Mesendoderm (in vitro differentiated cells): ENCODE data around the gene MORC1.

Experiments used
- DNase-seq: peaks from one replicate; pipeline ENCODE4 v3.0.0; 2013
- H2AK5ac ChIP-seq: 2 replicates; pipeline ENCODE4 v1.6.1; 2013; ENCODE audit warnings: low read length, inconsistent platforms
- H2BK120ac ChIP-seq: 2 replicates; pipeline ENCODE4 v1.6.1; 2013; ENCODE audit warnings: low read depth, mild to moderate bottlenecking, low read length, moderate library complexity, mixed read lengths
- H2BK15ac ChIP-seq: replicated peaks from 2 replicates; pipeline ENCODE4 v1.6.1; 2013; ENCODE audit warnings: low read depth, mild to moderate bottlenecking, moderate library complexity
- H2BK5ac ChIP-seq: 2 replicates; pipeline ENCODE4 v1.6.1; 2013; ENCODE audit warnings: low read length, inconsistent platforms
- H3K18ac ChIP-seq: 2 replicates; pipeline ENCODE4 v1.6.1; 2013; ENCODE audit warnings: mild to moderate bottlenecking, low read length, mixed read lengths
- H3K23ac ChIP-seq: one replicate; pipeline ENCODE4 v1.6.1; 2013; ENCODE audit warnings: low read length
- H3K27ac ChIP-seq: 2 replicates; pipeline ENCODE4 v1.5.1; 2013; ENCODE audit warnings: low read depth, mild to moderate bottlenecking, inconsistent platforms, low read length, moderate library complexity
- H3K27me3 ChIP-seq: 2 replicates; pipeline ENCODE4 v1.6.1; 2013; ENCODE audit warnings: low read length, control low read depth, mild to moderate bottlenecking, inconsistent platforms; ENCODE audit not compliant: insufficient read depth, poor library complexity
- H3K36me3 ChIP-seq: 2 replicates; pipeline ENCODE4 v1.6.1; 2013; ENCODE audit warnings: low read length, inconsistent platforms; ENCODE audit not compliant: control insufficient read depth, insufficient read depth
- H3K4ac ChIP-seq: one replicate; pipeline ENCODE4 v1.6.1; 2013; ENCODE audit warnings: low read depth, mild to moderate bottlenecking, low read length, moderate library complexity
- H3K4me1 ChIP-seq: 2 replicates; pipeline ENCODE4 v1.6.1; 2013; ENCODE audit warnings: low read depth, low read length, inconsistent platforms; ENCODE audit not compliant: control insufficient read depth
- H3K4me2 ChIP-seq: 2 replicates; pipeline ENCODE4 v1.6.1; 2013; ENCODE audit warnings: low read length
- H3K4me3 ChIP-seq: 2 replicates; pipeline ENCODE4 v1.5.1; 2013; ENCODE audit warnings: mild to moderate bottlenecking, low read length
- H3K56ac ChIP-seq: one replicate; pipeline ENCODE4 v1.6.1; 2013; ENCODE audit warnings: low read length
- H3K79me1 ChIP-seq: 2 replicates; pipeline ENCODE4 v1.6.1; 2013; ENCODE audit warnings: low read length, inconsistent platforms
- H3K79me2 ChIP-seq: 2 replicates; pipeline ENCODE4 v1.6.1; 2013; ENCODE audit warnings: mild to moderate bottlenecking, low read length; ENCODE audit not compliant: control insufficient read depth, insufficient read depth
- H3K9ac ChIP-seq: 2 replicates; pipeline ENCODE4 v1.6.1; 2013; ENCODE audit warnings: low read length, inconsistent platforms
- H4K5ac ChIP-seq: one replicate; pipeline ENCODE4 v1.6.1; 2013; ENCODE audit warnings: low read length
- H4K8ac ChIP-seq: one replicate; pipeline ENCODE4 v1.6.1; 2013; ENCODE audit warnings: low read depth, mild to moderate bottlenecking, control low read depth, low read length, moderate library complexity
- WGBS: extraction: QIAGEN DNeasy Blood & Tissue Kit; methylation state at CpG from one replicate; pipeline ENCODE4 v1.1.7; 2013; ENCODE audit warnings: low lambda C conversion rate, missing lambda C conversion rate; ENCODE audit not compliant: insufficient coverage; ENCODE audit errors: extremely low coverage; 5-methylcytosine and 5-hydroxymethylcytosine counted together

MORC1 gene

GRCh38 chr3:109023656-109024254 is 94.2 kb downstream of the MORC1 start:
- no peak overlapping the region for H2BK5ac ChIP-seq
- no peak overlapping the region for H2AK5ac ChIP-seq
- H3K79me1 ChIP-seq: no peaks in the 10 kb centered on the region
- no peak overlapping the region for H3K4me2 ChIP-seq
- H3K27ac ChIP-seq: no peak overlapping the region
- no peaks in the 10 kb centered on the region for H3K79me2 ChIP-seq
- H3K18ac ChIP-seq: no peak overlapping the region
- H2BK120ac ChIP-seq: no peak overlapping the region
- no peak overlapping the region for H3K23ac ChIP-seq
- H2BK15ac ChIP-seq: no peak overlapping the region
- H4K8ac ChIP-seq: no peak overlapping the region
- H3K4ac ChIP-seq: no peak overlapping the region
- DNase-seq: peak; percentile 41
- H3K9ac ChIP-seq: no peak overlapping the region
- H3K56ac ChIP-seq: no peak overlapping the region
- H3K4me3 ChIP-seq: no peak overlapping the region
- WGBS: no CpG with 5 or more reads among the region's 3 CpGs
- no peaks in the 10 kb centered on the region for H3K27me3 ChIP-seq
- H3K36me3 ChIP-seq: no peaks in the 10 kb centered on the region
- no peaks in the 10 kb centered on the region for H3K4me1 ChIP-seq
- no peak overlapping the region for H4K5ac ChIP-seq

- H2BK15ac ChIP-seq: no peak overlapping the region
- no peak overlapping the region for H3K4me2 ChIP-seq
- H2BK5ac ChIP-seq: no peak overlapping the region
- H3K79me1 ChIP-seq: no peaks in the 10 kb centered on the region
- H3K4me3 ChIP-seq: no peak overlapping the region
- H3K27ac ChIP-seq: no peak overlapping the region
- H3K4ac ChIP-seq: no peak overlapping the region
- DNase-seq: no peak
- H3K18ac ChIP-seq: no peak overlapping the region
- H3K4me1 ChIP-seq: no peaks in the 10 kb centered on the region
- H3K27me3 ChIP-seq: no peaks in the 10 kb centered on the region
- no peak overlapping the region for H3K56ac ChIP-seq
- no peak overlapping the region for H4K8ac ChIP-seq
- no peak overlapping the region for H2BK120ac ChIP-seq
- H3K36me3 ChIP-seq: no peaks in the 10 kb centered on the region
- H3K9ac ChIP-seq: no peak overlapping the region
- WGBS: no CpG with 5 or more reads among the region's 1 CpG
- no peak overlapping the region for H3K23ac ChIP-seq
- H4K5ac ChIP-seq: no peak overlapping the region
- H3K79me2 ChIP-seq: no peaks in the 10 kb centered on the region
- no peak overlapping the region for H2AK5ac ChIP-seq
Observed at GRCh38 chr3:109023167-109023566, 94.8 kb downstream of the MORC1 start.

- Histone ChIP-seq H2BK5ac (no peak overlapping the region), H3K4me3 (no peak overlapping the region), H3K56ac (no peak overlapping the region), H4K8ac (no peak overlapping the region), H2AK5ac (no peak overlapping the region), H3K79me2 (no peaks in the 10 kb centered on the region), H2BK15ac (no peak overlapping the region), H3K27me3 (no peaks in the 10 kb centered on the region), H3K4me1 (no peaks in the 10 kb centered on the region), H3K36me3 (no peaks in the 10 kb centered on the region), H3K27ac (no peak overlapping the region), H4K5ac (no peak overlapping the region), H3K23ac (no peak overlapping the region), H3K4me2 (no peak overlapping the region), H3K18ac (no peak overlapping the region), H3K9ac (no peak overlapping the region), H3K4ac (no peak overlapping the region), H3K79me1 (no peaks in the 10 kb centered on the region), H2BK120ac (no peak overlapping the region)
- no peak for DNase-seq
- WGBS: no CpG with 5 or more reads among the region's 1 CpG
Observed at GRCh38 chr3:109021556-109021955, 96.4 kb downstream of the MORC1 start.

- Histone ChIP-seq H3K27ac (no peak overlapping the region), H3K56ac (no peak overlapping the region), H3K79me1 (no peaks in the 10 kb centered on the region), H4K5ac (no peak overlapping the region), H3K4me2 (no peak overlapping the region), H3K4me3 (no peak overlapping the region), H3K4ac (no peak overlapping the region), H3K4me1 (no peaks in the 10 kb centered on the region), H3K79me2 (no peaks in the 10 kb centered on the region), H3K27me3 (no peaks in the 10 kb centered on the region), H4K8ac (no peak overlapping the region), H2BK120ac (no peak overlapping the region), H3K23ac (no peak overlapping the region), H2BK15ac (no peak overlapping the region), H2AK5ac (no peak overlapping the region), H3K9ac (no peak overlapping the region), H3K36me3 (no peaks in the 10 kb centered on the region), H3K18ac (no peak overlapping the region), H2BK5ac (no peak overlapping the region)
- peak; percentile 41 for DNase-seq
- WGBS: no CpG with 5 or more reads among the region's 6 CpGs
Observed at GRCh38 chr3:109018828-109019227, 99.1 kb downstream of the MORC1 start.

GRCh38 chr3:109005443-109005842 is 112.5 kb downstream of the MORC1 start:
- WGBS: no CpG with 5 or more reads among the region's 3 CpGs

GRCh38 chr3:108998436-108998835 is 119.5 kb downstream of the MORC1 start:
- Histone ChIP-seq H4K8ac (no peak overlapping the region), H4K5ac (no peak overlapping the region), H3K79me2 (no peaks in the 10 kb centered on the region), H2AK5ac (no peak overlapping the region), H3K27me3 (no peaks in the 10 kb centered on the region), H3K23ac (no peak overlapping the region), H3K56ac (no peak overlapping the region), H2BK15ac (no peak overlapping the region), H3K27ac (no peak overlapping the region), H3K4me2 (no peak overlapping the region), H3K36me3 (no peaks in the 10 kb centered on the region), H3K79me1 (no peaks in the 10 kb centered on the region), H3K4ac (no peak overlapping the region), H2BK120ac (no peak overlapping the region), H3K4me3 (no peak overlapping the region), H3K9ac (no peak overlapping the region), H3K18ac (no peak overlapping the region), H2BK5ac (no peak overlapping the region), H3K4me1 (no peaks in the 10 kb centered on the region)
- WGBS: no CpG with 5 or more reads among the region's 3 CpGs
- no peak for DNase-seq

More at GRCh38 chr3:109005443-109005842, 112.5 kb downstream of the MORC1 start:
- Histone ChIP-seq H3K23ac (no peak overlapping the region), H2BK120ac (no peak overlapping the region), H3K27me3 (no peaks in the 10 kb centered on the region), H4K5ac (no peak overlapping the region), H3K36me3 (no peaks in the 10 kb centered on the region), H3K27ac (no peak overlapping the region), H3K9ac (no peak overlapping the region), H2BK5ac (no peak overlapping the region), H3K4me3 (no peak overlapping the region), H3K79me1 (no peaks in the 10 kb centered on the region), H3K4ac (no peak overlapping the region), H2BK15ac (no peak overlapping the region), H3K56ac (no peak overlapping the region), H3K4me2 (no peak overlapping the region), H2AK5ac (no peak overlapping the region), H3K18ac (no peak overlapping the region), H3K79me2 (no peaks in the 10 kb centered on the region), H4K8ac (no peak overlapping the region), H3K4me1 (no peaks in the 10 kb centered on the region)
- DNase-seq: no peak
